Liver (tissue), 3 donors: Measurements from ENCODE around the gene CPLX1.

Experiments used
- EGR1 ChIP-seq, 2 donors: IDR thresholded peaks; 2 replicates each; pipeline ENCODE4 v1.6.1; 2016 to 2018; ENCODE audit warnings: antibody characterized with exemption in 2 of 2, low read depth in 2 of 2
- FOXA1 ChIP-seq: IDR thresholded peaks from 2 replicates; pipeline ENCODE4 v1.6.1; 2016; ENCODE audit warnings: antibody characterized with exemption
- JUND ChIP-seq, 2 donors: IDR thresholded peaks; 2 replicates each; pipeline ENCODE4 v1.6.1; 2016; ENCODE audit warnings: antibody characterized with exemption in 2 of 2
- NR2F2 ChIP-seq: IDR thresholded peaks from 2 replicates; pipeline ENCODE4 v1.6.1; 2016; ENCODE audit warnings: antibody characterized with exemption
- RAD21 ChIP-seq, 2 donors: IDR thresholded peaks; 2 replicates each; pipeline ENCODE4 v1.6.1; 2016; ENCODE audit warnings: antibody characterized with exemption in 2 of 2, mild to moderate bottlenecking in 2 of 2
- SP1 ChIP-seq: IDR thresholded peaks from 2 replicates; pipeline ENCODE4 v1.6.1; 2018; ENCODE audit warnings: antibody characterized with exemption, mild to moderate bottlenecking
- TAF1 ChIP-seq: conservative IDR thresholded peaks from 2 replicates; pipeline ENCODE4 v1.6.1; 2016; ENCODE audit warnings: antibody characterized with exemption, mild to moderate bottlenecking
- YY1 ChIP-seq: IDR thresholded peaks from 2 replicates; pipeline ENCODE4 v1.6.1; 2016; ENCODE audit warnings: antibody characterized with exemption, mild to moderate bottlenecking
- TF ChIP-seq, protein P1 (sequence below): fragments of 150-350 bp; IDR thresholded peaks from 2 replicates; pipeline ENCODE4 v1.5.1; 2017; ENCODE audit warnings: improper control_type of control experiment, low read depth, low read length; ENCODE audit not compliant: missing input control
- TF ChIP-seq, protein P2 (sequence below): IDR thresholded peaks from 2 replicates; pipeline ENCODE4 v1.6.1; 2016; ENCODE audit warnings: antibody characterized with exemption
- TF ChIP-seq, protein P3 (sequence below): IDR thresholded peaks from 2 replicates; pipeline ENCODE4 v1.6.1; 2016; ENCODE audit warnings: antibody characterized with exemption, mild to moderate bottlenecking
- TF ChIP-seq, protein P4 (sequence below): IDR thresholded peaks from 2 replicates; pipeline ENCODE4 v1.6.1; 2016; ENCODE audit warnings: antibody characterized with exemption
- donor health status: healthy.
- donor health status: healthy.

DNA sequence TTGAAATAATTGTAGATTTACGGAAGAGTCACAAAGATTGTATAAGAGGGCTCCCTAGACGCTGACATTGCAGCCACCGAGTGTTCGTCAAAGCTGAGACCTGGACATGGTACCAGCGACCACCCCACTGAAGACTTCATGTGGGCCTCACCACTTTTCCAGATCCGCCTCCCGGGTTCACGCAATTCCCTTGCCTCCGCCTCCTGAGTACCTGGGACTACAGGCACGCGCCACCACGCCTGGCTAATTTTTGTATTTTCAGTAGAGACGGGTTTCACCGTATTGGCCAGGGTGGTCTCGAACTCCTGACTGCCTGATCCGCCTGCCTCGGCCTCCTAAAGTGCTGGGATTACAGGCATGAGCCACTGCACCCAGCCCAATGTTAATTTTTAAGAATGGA is 29.7 kb downstream of the CPLX1 start:
- TF ChIP-seq, protein P1, sequence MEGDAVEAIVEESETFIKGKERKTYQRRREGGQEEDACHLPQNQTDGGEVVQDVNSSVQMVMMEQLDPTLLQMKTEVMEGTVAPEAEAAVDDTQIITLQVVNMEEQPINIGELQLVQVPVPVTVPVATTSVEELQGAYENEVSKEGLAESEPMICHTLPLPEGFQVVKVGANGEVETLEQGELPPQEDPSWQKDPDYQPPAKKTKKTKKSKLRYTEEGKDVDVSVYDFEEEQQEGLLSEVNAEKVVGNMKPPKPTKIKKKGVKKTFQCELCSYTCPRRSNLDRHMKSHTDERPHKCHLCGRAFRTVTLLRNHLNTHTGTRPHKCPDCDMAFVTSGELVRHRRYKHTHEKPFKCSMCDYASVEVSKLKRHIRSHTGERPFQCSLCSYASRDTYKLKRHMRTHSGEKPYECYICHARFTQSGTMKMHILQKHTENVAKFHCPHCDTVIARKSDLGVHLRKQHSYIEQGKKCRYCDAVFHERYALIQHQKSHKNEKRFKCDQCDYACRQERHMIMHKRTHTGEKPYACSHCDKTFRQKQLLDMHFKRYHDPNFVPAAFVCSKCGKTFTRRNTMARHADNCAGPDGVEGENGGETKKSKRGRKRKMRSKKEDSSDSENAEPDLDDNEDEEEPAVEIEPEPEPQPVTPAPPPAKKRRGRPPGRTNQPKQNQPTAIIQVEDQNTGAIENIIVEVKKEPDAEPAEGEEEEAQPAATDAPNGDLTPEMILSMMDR, result no peak
- TF ChIP-seq, protein P2, sequence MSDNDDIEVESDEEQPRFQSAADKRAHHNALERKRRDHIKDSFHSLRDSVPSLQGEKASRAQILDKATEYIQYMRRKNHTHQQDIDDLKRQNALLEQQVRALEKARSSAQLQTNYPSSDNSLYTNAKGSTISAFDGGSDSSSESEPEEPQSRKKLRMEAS, result no peak
- TF ChIP-seq YY1 (no peak), RAD21 (IDR thresholded peaks at IDR 0.05) (no peak), JUND (IDR thresholded peaks at IDR 0.05) (no peak), SP1 (no peak), TAF1 (no peak), EGR1 (IDR thresholded peaks at IDR 0.05; ENCODE audit: low read depth in 2 of 2) (no peak), NR2F2 (no peak), FOXA1 (no peak)
- TF ChIP-seq, protein P3, sequence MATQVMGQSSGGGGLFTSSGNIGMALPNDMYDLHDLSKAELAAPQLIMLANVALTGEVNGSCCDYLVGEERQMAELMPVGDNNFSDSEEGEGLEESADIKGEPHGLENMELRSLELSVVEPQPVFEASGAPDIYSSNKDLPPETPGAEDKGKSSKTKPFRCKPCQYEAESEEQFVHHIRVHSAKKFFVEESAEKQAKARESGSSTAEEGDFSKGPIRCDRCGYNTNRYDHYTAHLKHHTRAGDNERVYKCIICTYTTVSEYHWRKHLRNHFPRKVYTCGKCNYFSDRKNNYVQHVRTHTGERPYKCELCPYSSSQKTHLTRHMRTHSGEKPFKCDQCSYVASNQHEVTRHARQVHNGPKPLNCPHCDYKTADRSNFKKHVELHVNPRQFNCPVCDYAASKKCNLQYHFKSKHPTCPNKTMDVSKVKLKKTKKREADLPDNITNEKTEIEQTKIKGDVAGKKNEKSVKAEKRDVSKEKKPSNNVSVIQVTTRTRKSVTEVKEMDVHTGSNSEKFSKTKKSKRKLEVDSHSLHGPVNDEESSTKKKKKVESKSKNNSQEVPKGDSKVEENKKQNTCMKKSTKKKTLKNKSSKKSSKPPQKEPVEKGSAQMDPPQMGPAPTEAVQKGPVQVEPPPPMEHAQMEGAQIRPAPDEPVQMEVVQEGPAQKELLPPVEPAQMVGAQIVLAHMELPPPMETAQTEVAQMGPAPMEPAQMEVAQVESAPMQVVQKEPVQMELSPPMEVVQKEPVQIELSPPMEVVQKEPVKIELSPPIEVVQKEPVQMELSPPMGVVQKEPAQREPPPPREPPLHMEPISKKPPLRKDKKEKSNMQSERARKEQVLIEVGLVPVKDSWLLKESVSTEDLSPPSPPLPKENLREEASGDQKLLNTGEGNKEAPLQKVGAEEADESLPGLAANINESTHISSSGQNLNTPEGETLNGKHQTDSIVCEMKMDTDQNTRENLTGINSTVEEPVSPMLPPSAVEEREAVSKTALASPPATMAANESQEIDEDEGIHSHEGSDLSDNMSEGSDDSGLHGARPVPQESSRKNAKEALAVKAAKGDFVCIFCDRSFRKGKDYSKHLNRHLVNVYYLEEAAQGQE, result no peak
- TF ChIP-seq, protein P4, sequence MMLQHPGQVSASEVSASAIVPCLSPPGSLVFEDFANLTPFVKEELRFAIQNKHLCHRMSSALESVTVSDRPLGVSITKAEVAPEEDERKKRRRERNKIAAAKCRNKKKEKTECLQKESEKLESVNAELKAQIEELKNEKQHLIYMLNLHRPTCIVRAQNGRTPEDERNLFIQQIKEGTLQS, result no peak
